Measurements from ENCODE around the gene STS. TPM values are rescaled to one million over a fixed set of nuclear protein-coding genes. Genes with fewer than 3 reads are reported as not detected.

STS gene
- total and polyA plus RNA-seq, 2 of the 4 experiments (the other 2 are of a cell fraction) = 2.6 to 3.4 TPM

GRCh38 chrX:7163146-7163677 is 15.7 kb downstream of the STS start:
- Histone ChIP-seq H4K91ac (ENCODE audit: insufficient read depth, low read depth, low read length) (no peak overlapping the region), H3K27ac (ENCODE audit: insufficient read depth, low read length) (no peak overlapping the region), H3K9me1 (ENCODE audit: insufficient read depth, low read length) (no peaks in the 10 kb centered on the region), H3K79me1 (ENCODE audit: low read depth in 1 of 2, low read length in 2 of 2) (no peaks in the 10 kb centered on the region), H3K14ac (replicated peaks; ENCODE audit: low read depth, low read length) (no peak overlapping the region), H2BK15ac (ENCODE audit: low read depth, low read length) (no peak overlapping the region), H4K8ac (ENCODE audit: low read depth in 2 of 2, low read length in 2 of 2) (no peak overlapping the region), H2BK5ac (ENCODE audit: low read depth, low read length, poor library complexity, severe bottlenecking) (no peak overlapping the region), H3K4ac (ENCODE audit: low read depth, low read length) (no peak overlapping the region), H3K23ac (ENCODE audit: low read depth, low read length) (no peak overlapping the region), H2AK9ac (replicated peaks; ENCODE audit: low read depth, low read length, poor library complexity) (no peak overlapping the region), H2BK120ac (ENCODE audit: low read depth, low read length) (no peak overlapping the region), H3K56ac (ENCODE audit: extremely low read depth, insufficient read depth, low read length) (no peak overlapping the region), H4K5ac (ENCODE audit: low read depth, low read length) (no peak overlapping the region), H3K4me3 (ENCODE audit: insufficient read depth, low read depth, low read length) (no peak overlapping the region), H3K18ac (ENCODE audit: low read depth, low read length) (no peak overlapping the region), H3K36me3 (ENCODE audit: control insufficient read depth, insufficient read depth, low read length) (no peaks in the 10 kb centered on the region), H3K4me2 (ENCODE audit: low read depth, low read length) (no peak overlapping the region), H3K27me3 (ENCODE audit: control insufficient read depth, insufficient read depth, low read length) (peaks cover 2% of the 10 kb centered on the region; the same call in 1 of the 2 replicates), H2BK20ac (ENCODE audit: low read depth, low read length) (no peak overlapping the region), H4K20me1 (ENCODE audit: insufficient read depth, low read length) (no peaks in the 10 kb centered on the region), H3K9me3 (ENCODE audit: control insufficient read depth, insufficient read depth, low read length) (no peaks in the 10 kb centered on the region), H3K4me1 (ENCODE audit: control insufficient read depth, insufficient read depth, low read length) (no peaks in the 10 kb centered on the region), H2AFZ (replicated peaks; ENCODE audit: low read length, poor library complexity) (no peak overlapping the region), H3K9ac (ENCODE audit: low read depth, low read length) (no peak overlapping the region), H2AK5ac (ENCODE audit: low read depth, low read length) (no peak overlapping the region)
- no peak for ATAC-seq (ENCODE audit: low read depth)
- TF ChIP-seq CHD1 (IDR thresholded peaks at IDR 0.05; ENCODE audit: low read depth, low read length) = no peak
- TF ChIP-seq BHLHE40 (IDR thresholded peaks at IDR 0.05; ENCODE audit: low read depth, low read length) = no peak
- no peak for TF ChIP-seq FOS (IDR thresholded peaks at IDR 0.05; ENCODE audit: low read depth, low read length)
- no peak for DNase-seq
- dilution Hi-C loops (cut with HindIII; ENCODE audit: low sequenced_read_pairs, unreplicated experiment) (no loop called here), in situ Hi-C loops (cut with MboI; ENCODE audit: low sequenced_read_pairs) (no loop called here), intact Hi-C loops (cut with micrococcal nuclease) (no loop called here)
- no TSS peak for BruUV-seq (replicated peaks)
- CTCF ChIA-PET = no interaction called here
- POLR2A ChIA-PET (ENCODE audit: unreplicated experiment) = no interaction called here
- no CpG with 5 or more reads among the region's 1 CpG for WGBS, 2 experiments (ENCODE audit: extremely low coverage in 2 of 2, insufficient read length in 1 of 2)

Data from IMR-90 (cell line).